NCI-H748 treated with DMSO at 0.1 percent for 48 hours (cell line): ENCODE measurements around the gene DNAJA4.

ENCODE experiments used
- DNase-seq: peaks from one replicate; lab custom pipeline; 2025; lab: John Stamatoyannopoulos, UW

The DNAJA4 gene

GRCh38 chr15:78315686-78316282 is 51.4 kb downstream of the DNAJA4 start:
- no peak for DNase-seq

GRCh38 chr15:78316283-78317083 is 52.1 kb downstream of the DNAJA4 start:
- no peak for DNase-seq

DNA sequence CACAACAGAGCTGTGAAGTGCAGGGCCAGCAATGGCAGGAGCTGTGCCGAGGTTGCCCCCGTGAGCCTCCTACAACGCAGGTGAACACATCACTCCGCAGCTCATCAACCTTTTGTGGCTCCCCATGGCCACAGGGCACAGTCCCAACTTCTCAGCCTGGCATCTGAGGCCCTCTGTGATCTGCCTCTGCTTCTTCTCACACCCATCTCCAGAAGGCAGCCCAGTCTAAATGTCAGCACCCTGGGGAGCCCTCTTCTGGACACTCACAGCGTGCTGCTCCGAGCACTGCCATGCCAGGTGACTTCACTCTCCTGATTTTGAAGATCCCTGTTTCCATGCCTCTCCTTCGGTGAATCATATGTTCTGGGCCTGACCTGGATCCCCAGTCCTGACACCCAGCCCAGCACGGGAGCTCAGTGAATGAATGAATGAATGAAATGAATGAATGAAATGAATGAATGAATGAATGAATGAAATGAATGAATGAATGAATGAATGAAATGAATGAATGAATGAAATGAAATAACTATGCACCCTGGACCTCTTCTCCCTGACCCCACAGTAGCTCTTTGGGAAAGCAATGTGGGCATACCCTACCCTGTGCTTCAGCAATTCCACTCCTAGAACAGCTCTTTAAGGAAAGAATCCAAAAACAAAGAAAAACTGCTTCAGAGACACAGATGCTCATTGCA is 52.9 kb downstream of the DNAJA4 start:
- DNase-seq, result no peak

DNA sequence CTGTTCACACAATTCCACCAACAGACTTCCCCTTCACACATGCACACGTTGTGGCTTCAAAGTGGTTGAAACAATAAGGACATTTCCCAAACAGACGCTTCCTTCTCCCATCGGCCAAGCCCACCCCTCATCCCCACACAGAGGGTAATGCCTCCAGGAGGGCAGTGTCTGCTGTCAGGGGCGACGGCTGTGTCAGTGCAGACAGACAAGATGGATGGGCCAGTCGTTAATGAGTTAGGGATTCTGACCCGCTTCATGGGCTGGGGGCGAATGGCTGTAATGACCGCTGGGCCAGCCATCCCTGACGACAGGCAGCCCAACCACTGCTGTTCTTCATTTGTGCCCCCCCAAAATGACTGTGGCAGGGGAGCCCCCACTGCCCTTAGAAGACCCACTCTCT is 55.2 kb downstream of the DNAJA4 start:
- no peak for DNase-seq

GRCh38 chr15:78320183-78320582 is 55.8 kb downstream of the DNAJA4 start:
- DNase-seq, result no peak

DNA sequence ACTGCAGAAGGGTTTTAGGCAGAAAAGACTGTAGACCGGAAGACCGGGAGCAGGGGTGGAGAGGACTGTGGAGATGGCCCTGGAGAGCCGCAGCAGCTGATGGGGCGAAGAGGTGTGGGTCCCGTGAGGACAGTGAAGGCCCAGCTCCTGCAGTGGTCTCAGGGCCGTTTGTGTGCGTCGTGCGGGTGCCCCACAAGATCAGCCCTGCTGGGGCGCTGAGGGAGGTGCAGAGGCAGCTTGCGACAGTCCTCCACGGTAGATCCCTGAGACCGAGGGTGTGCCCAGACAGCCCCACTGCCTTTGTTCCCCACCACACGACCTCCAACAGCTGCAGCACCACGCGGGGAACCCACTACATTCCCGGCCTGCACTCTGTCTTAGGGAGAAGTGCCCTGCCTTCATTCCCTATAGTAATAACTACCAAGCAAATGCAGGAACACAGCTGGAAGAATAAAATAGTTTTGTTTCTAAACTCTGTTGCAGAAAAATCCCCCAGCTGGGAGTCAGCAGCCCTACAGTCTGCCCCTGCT is 56.7 kb downstream of the DNAJA4 start:
- DNase-seq, result no peak

DNA sequence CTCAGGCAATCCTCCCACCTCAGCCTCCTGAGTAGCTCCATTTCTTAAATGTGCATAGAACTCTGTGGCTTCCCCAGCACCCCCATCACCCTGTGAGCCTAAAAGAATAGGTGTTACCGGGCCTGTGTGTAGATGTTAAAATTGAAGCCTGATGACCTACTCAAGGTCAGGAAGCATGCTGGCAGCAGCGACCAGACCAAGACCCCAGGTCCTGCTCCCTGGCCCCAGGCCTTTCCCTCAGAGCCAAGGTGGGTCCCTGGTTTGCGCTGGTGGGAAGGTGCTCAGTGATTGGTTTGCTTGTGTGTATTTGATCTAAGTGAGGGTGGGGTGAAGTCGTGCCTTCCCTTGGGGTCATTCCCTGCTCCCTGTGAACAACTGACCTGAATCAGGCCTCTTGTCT is 57.4 kb downstream of the DNAJA4 start:
- no peak for DNase-seq

DNA sequence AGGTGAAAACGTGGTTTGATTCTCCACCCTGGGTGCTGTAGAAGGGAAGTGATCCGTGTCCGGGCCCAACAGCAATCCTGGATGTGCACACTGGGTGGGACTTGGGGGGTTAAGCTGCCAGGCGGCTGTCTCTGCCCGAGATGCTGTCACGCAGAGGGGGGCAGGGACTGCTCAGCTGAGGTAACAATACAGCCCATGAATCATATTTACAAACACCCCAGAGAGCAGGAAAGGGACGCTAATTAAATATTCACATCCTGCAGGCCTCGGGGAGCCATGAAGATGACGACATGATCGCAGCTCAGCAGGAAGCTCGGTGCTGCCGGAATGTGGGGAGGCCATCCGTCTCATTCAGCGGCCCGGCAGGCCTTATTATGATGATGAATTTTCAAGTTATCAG is 57.9 kb downstream of the DNAJA4 start:
- DNase-seq, result no peak

DNA sequence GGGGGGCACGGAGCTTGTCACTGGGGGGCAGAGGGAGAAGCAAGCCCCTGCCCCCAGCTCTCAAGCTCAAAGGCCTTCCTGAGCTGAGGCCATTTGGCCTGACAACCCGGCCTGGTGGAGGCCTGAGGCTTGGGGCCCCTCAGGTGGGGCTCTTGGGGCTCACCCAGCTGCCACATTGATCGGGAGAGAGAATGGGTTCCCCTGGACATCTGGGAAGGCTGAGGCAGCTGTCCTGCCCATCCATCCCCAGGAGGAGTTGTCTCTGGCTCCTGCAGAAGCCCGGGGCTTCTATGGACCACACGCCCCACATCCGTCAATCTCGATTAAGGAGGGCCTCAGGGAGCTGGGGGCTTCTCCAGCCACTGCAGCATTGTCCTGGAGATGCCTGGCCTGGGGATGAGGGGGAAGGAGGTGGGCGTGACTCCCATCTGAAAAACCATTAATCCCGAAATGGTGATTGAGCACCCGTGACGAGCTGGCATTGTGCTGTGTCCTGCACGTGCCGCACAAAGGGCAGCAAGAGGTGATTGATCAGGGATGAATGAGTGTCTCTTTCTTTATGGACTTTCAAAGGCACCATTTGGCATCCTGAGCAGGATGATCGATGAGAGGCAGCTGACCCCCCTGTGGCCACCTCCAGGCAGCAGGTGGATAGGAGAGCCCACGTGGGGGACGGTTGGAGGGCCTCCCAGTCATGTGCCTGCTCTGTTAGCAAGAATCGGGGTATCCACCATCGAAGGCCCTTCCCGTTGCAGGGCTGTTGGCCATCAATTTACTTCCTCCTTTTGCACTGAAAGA is 58.6 kb downstream of the DNAJA4 start:
- DNase-seq, result no peak

GRCh38 chr15:78323693-78324092 is 59.3 kb downstream of the DNAJA4 start:
- DNase-seq, result no peak

DNA sequence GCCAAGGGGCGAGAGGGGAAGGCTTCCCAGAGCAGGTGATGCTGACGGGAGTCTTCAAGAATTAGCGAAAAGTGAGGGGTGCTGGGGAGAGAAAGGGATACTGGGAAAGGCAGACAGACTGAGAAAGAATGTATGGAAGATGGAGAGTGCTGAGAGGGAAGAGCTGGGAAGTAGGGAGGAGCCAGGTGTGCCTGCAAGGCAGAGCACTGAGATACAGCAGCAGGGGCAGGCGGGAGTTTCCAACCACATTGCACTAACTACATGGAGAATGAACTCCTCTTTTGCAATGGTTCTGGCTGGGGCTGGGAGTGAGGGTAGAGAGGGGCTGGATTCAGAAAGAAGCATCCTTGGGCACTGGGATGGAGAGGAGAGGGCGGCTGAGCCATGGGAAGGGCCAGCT is 59.8 kb downstream of the DNAJA4 start:
- DNase-seq, result no peak

GRCh38 chr15:78325092-78325843 is 60.9 kb downstream of the DNAJA4 start:
- no peak for DNase-seq

- DNase-seq, result no peak
Observed at GRCh38 chr15:78327466-78327865, 63.1 kb downstream of the DNAJA4 start.

DNA sequence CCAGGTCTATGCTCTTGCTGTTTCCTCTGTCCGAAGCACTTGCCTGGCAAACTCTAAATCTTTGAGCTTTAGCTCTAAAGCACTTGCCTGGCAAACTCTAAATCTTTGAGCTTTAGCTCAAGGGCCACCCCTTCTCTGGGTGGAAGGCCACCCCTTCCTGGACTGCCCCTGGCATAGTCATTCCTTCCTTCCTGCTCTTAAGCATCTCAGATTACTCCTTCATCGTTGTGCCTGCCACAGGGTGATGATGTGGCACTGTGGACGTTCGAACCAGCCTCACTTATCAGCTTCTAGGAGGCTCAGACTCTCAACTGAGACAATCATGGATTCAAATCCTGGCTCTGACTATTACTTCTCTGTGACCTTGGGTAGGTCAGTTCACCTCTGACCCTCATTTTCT is 65.3 kb downstream of the DNAJA4 start:
- DNase-seq, result no peak
